ENCODE measurements around the gene MRE11. TPM values are rescaled to one million over a fixed set of nuclear protein-coding genes. Genes with fewer than 3 reads are reported as not detected.

The MRE11 gene
- total RNA-seq, 6 donors from 2014 or later: 6.7 to 24.7 (median 16.3) TPM

DNA sequence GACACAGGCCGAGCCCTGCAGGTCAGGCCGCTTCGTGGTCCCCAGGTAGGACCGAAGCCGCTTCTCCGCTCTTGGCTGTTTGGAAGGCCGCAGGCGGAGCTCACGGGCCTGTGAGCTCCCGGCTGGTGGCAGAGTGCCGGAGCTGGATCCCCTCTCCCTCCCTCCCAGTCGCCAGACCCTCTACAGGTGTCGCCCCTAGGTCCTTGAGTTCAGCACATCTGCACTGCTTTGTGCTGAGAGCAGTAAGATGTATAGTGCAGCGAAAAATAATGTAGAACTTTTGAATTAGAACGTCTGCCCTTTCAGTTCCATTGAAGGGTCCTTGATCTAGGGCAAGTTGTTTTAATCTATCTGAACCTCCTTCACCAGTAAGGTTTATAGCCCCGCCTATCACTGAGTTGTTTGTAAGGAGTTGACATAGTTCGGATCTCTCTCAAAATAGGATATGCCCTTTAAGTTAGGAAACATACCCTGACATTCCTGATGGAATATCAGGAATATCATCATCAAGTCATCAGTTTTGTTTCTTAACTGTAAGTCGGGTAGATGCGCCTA is 559 bp upstream of the MRE11 start:
- peak; percentile 81 to 83 for ATAC-seq (ENCODE audit: low FRiP score in 2 of 2)
- 5 to 8% methylated on average over 11 to 14 of the region's 19 CpGs for WGBS, 2 donors
- Histone ChIP-seq H3K27ac (peak overlapping the region; percentile 82 to 89 (median 86)), H3K4me1 (peaks cover 19 to 25% (median 21%) of the 10 kb centered on the region in 4 donors), H3K27me3 (no peaks in the 10 kb centered on the region), H3K9me3 (no peaks in the 10 kb centered on the region), H3K4me3 (peak overlapping the region; percentile 72 to 86 (median 80)), H3K36me3 (peaks cover 9 to 40% (median 18%) of the 10 kb centered on the region in 4 donors)
- no peak for DNase-seq
- no peak for TF ChIP-seq EP300 (IDR thresholded peaks at IDR 0.05)
- peak in 2 of 4 donors; percentile 11 to 18 for TF ChIP-seq POLR2A (IDR thresholded peaks at IDR 0.05)
- TF ChIP-seq, protein P1, sequence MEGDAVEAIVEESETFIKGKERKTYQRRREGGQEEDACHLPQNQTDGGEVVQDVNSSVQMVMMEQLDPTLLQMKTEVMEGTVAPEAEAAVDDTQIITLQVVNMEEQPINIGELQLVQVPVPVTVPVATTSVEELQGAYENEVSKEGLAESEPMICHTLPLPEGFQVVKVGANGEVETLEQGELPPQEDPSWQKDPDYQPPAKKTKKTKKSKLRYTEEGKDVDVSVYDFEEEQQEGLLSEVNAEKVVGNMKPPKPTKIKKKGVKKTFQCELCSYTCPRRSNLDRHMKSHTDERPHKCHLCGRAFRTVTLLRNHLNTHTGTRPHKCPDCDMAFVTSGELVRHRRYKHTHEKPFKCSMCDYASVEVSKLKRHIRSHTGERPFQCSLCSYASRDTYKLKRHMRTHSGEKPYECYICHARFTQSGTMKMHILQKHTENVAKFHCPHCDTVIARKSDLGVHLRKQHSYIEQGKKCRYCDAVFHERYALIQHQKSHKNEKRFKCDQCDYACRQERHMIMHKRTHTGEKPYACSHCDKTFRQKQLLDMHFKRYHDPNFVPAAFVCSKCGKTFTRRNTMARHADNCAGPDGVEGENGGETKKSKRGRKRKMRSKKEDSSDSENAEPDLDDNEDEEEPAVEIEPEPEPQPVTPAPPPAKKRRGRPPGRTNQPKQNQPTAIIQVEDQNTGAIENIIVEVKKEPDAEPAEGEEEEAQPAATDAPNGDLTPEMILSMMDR (IDR thresholded peaks at IDR 0.05): no peak

DNA sequence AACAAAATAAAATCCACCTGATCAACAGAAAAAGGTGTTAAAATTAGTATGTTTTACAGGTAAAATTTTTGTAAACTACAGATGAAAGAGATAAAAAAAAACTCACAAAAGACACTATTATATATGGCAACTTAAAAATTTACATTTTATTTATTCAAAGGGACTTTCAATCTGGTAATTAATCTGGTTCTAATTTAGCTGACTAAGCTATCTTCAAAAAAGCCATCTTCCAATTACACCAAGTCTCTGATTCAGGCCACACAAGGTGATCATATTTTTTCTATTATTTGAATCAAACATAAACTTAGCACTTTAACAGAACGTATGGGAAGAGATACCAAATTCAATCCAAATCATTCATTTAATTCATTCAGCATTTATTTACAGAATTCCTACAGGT is 7.6 kb downstream of the MRE11 start:
- no peaks in the 10 kb centered on the region for H3K27me3 ChIP-seq
- H3K36me3 ChIP-seq: peaks cover 8 to 75% (median 26%) of the 10 kb centered on the region in 4 donors
- H3K9me3 ChIP-seq: no peaks in the 10 kb centered on the region
- DNase-seq (no peak), ATAC-seq (ENCODE audit: low FRiP score in 2 of 2) (no peak)
- H3K4me1 ChIP-seq: no peaks in the 10 kb centered on the region
- H3K4me3 ChIP-seq: no peak overlapping the region
- no peak overlapping the region for H3K27ac ChIP-seq
- WGBS, 2 donors: 90 to 93% methylated on average over 1 of the region's 1 CpG
- no peak for TF ChIP-seq EP300 (IDR thresholded peaks at IDR 0.05)
- TF ChIP-seq POLR2A (IDR thresholded peaks at IDR 0.05): no peak

DNA sequence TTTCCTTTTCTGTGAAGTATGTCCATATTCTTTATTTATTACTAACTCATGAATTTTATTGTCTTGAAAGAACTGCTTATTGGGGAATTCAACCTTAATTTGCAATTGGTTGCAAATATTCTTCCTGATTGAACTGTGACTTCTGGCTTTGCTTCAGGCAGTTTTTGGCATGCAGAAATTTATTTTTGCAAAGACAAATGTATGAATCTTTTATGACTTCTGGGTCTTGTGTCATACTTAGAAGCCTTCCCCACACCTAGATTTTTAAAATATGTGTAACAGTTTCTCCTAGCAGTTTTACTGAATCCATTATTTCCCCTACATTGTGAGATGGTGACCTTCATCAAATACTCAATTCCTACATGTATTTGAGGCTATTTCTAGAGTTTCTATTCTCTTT is 12.3 kb downstream of the MRE11 start:
- no peaks in the 10 kb centered on the region for H3K9me3 ChIP-seq
- no peak overlapping the region for H3K4me3 ChIP-seq
- DNase-seq (no peak), ATAC-seq (ENCODE audit: low FRiP score in 2 of 2) (no peak)
- no peaks in the 10 kb centered on the region for H3K4me1 ChIP-seq
- no peak overlapping the region for H3K27ac ChIP-seq
- no peaks in the 10 kb centered on the region for H3K27me3 ChIP-seq
- H3K36me3 ChIP-seq: peaks cover 8 to 82% (median 27%) of the 10 kb centered on the region in 4 donors
- TF ChIP-seq, protein P1 (IDR thresholded peaks at IDR 0.05): no peak
- TF ChIP-seq POLR2AphosphoS5 (IDR thresholded peaks at IDR 0.05): no peak
- no peak for TF ChIP-seq POLR2A (IDR thresholded peaks at IDR 0.05)
- TF ChIP-seq EP300 (IDR thresholded peaks at IDR 0.05): no peak

DNA sequence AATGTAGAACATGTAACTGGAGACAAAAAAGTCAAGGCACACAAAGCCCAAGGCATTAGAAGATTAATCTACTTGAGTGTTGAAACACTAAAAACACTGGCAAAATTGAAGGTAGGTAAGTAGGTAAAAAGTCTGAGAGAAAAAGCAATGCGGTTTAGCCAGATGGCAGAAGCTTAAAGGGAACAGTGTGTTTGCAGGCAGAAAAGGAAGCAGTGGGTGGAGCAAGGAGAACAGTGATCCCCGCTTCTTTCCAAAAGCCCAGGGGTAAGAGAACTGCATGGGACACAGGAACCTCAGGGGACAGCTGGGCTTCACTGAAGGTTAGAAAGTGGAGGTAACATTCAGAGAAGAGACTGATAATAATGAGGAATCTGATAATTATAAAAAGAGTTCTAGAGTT is 16.0 kb downstream of the MRE11 start:
- Histone ChIP-seq H3K4me3 (no peak overlapping the region), H3K36me3 (peaks cover 0 to 70% (median 14%) of the 10 kb centered on the region in 4 donors), H3K4me1 (no peaks in the 10 kb centered on the region), H3K27me3 (no peaks in the 10 kb centered on the region), H3K27ac (no peak overlapping the region), H3K9me3 (no peaks in the 10 kb centered on the region)
- WGBS, 2 donors: 74 to 81% methylated on average over 2 of the region's 2 CpGs
- DNase-seq (no peak), ATAC-seq (ENCODE audit: low FRiP score in 2 of 2) (no peak)
- TF ChIP-seq POLR2AphosphoS5 (IDR thresholded peaks at IDR 0.05) (no peak), EP300 (IDR thresholded peaks at IDR 0.05) (no peak), POLR2A (IDR thresholded peaks at IDR 0.05) (no peak)
- TF ChIP-seq, protein P1 (IDR thresholded peaks at IDR 0.05): no peak

DNA sequence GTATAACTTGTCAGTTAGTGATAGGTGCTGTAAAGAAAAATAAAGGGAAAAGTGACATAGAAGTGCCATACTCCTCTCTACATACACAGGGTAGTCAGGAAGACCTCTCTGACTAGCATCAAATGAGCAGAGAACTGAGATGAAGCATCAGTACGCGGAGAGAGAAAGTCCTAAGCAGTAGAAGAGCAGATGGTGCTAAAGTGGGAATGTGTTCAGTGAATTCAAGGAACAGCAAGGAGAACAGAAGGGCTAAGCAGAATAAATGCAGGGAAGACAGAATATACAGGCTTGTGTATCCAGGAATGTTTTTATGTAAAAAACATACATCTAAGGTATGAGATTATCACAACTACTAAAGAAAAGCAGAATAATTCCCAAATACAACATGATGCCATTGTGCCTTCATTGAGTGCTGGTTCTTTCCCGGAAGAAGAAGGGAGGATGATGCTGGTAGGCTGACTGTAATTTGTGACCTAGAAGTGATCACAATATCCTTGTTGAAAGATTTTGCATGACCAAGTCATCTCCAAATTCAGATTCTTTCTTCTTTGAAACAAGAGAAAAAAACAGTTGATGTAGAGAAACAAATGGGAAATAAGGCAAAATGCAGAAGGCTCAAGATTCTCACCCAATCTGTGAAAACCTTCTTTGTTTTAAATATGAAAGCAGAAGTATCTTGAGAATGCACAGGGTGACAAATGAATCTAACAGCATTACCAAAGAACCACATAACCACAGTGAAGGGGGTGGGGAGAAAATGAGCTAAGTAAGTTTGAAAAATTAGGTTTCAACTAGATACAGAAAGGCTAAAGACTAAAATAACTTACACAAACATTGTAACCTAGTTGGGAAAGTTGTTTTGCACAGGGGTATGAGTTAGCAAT is 20.5 kb downstream of the MRE11 start:
- Histone ChIP-seq H3K36me3 (peaks cover 0 to 66% (median 6%) of the 10 kb centered on the region in 4 donors), H3K4me1 (no peaks in the 10 kb centered on the region), H3K27ac (no peak overlapping the region), H3K9me3 (no peaks in the 10 kb centered on the region), H3K27me3 (no peaks in the 10 kb centered on the region), H3K4me3 (no peak overlapping the region)
- no peak for DNase-seq
- ATAC-seq (ENCODE audit: low FRiP score in 2 of 2): no peak
- WGBS, 2 donors: 93 to 95% methylated on average over 3 of the region's 3 CpGs
- TF ChIP-seq POLR2A (IDR thresholded peaks at IDR 0.05) (no peak), POLR2AphosphoS5 (IDR thresholded peaks at IDR 0.05) (no peak), EP300 (IDR thresholded peaks at IDR 0.05) (no peak)
- TF ChIP-seq, protein P1 (IDR thresholded peaks at IDR 0.05): no peak

All from upper lobe of left lung (tissue), 6 donors.